AG04449 (cell line): ENCODE data around the gene AK4.

Experiments used
- CTCF ChIA-PET: fragments of 350-600 bp; formaldehyde crosslinking; extraction: SDS; loops from one replicate; lab custom pipeline; 2021; ENCODE audit warnings: antibody characterized with exemption; lab: Yijun Ruan, JAX
- POLR2A ChIA-PET: fragments of 400-600, 350-600 bp; formaldehyde crosslinking; extraction: SDS; loops from one replicate; lab custom pipeline; 2020; ENCODE audit warnings: antibody characterized with exemption, inconsistent platforms; lab: Yijun Ruan, JAX
- DNase-seq: peaks from one replicate; pipeline ENCODE4 v3.0.0-alpha.2; 2010; ENCODE audit warnings: low read depth, low spot score
- H3K4me3 ChIP-seq: 2 replicates; pipeline ENCODE4 v1.5.1; 2011; ENCODE audit warnings: low read depth, mild to moderate bottlenecking, control low read depth, low read length
- CTCF ChIP-seq: IDR thresholded peaks from one replicate; pipeline ENCODE4 v1.5.1; 2011; ENCODE audit warnings: mild to moderate bottlenecking, moderate library complexity, low read length, control low read depth, inconsistent platforms; ENCODE audit not compliant: insufficient read depth; ENCODE audit errors: missing control alignments

AK4 gene

GRCh38 chr1:65177457-65177856 is 29.5 kb downstream of the AK4 start:
- CTCF ChIA-PET = interaction anchor here (0.8 to 1.4 kb wide), 2 partner anchors 9 to 117 kb away, joined by 3 to 5 read pairs; no protein-coding TSS in a partner anchor
- TF ChIP-seq CTCF = no peak
- no peak overlapping the region for H3K4me3 ChIP-seq
- no peak for DNase-seq
- POLR2A ChIA-PET = interaction anchor here (0.7 kb wide), 1 partner anchor 19 kb away, joined by 3 read pairs; no protein-coding TSS in a partner anchor

GRCh38 chr1:65178235-65178634 is 30.2 kb downstream of the AK4 start:
- DNase-seq = no peak
- CTCF ChIA-PET = interaction anchor here (1.1 kb wide), 2 partner anchors 9 to 510 kb away, joined by 3 to 4 read pairs; no protein-coding TSS in a partner anchor
- POLR2A ChIA-PET = no interaction called here
- H3K4me3 ChIP-seq = no peak overlapping the region
- TF ChIP-seq CTCF = no peak

- no peak overlapping the region for H3K4me3 ChIP-seq
- POLR2A ChIA-PET = no interaction called here
- DNase-seq = no peak
- CTCF ChIA-PET = interaction anchor here (1.1 kb wide), 1 partner anchor 10 kb away, joined by 3 read pairs; no protein-coding TSS in a partner anchor
- no peak for TF ChIP-seq CTCF
Observed at GRCh38 chr1:65179148-65179547, 31.1 kb downstream of the AK4 start.

GRCh38 chr1:65180977-65181376 is 33.0 kb downstream of the AK4 start:
- no peak for DNase-seq
- CTCF ChIA-PET = interaction anchor here (1.1 to 2.1 kb wide), 2 partner anchors 28 to 509 kb away, joined by 3 to 8 read pairs; no protein-coding TSS in a partner anchor
- POLR2A ChIA-PET = no interaction called here
- TF ChIP-seq CTCF = no peak
- H3K4me3 ChIP-seq = no peak overlapping the region

GRCh38 chr1:65182658-65183268 is 34.8 kb downstream of the AK4 start:
- H3K4me3 ChIP-seq = no peak overlapping the region
- ChIA-PET CTCF (no interaction called here), POLR2A (no interaction called here)
- no peak for DNase-seq
- TF ChIP-seq CTCF = no peak

- ChIA-PET CTCF (no interaction called here), POLR2A (no interaction called here)
- H3K4me3 ChIP-seq = no peak overlapping the region
- peak; percentile 28 for DNase-seq
- no peak for TF ChIP-seq CTCF
Observed at GRCh38 chr1:65189576-65190115, 41.6 kb downstream of the AK4 start.
